Testis (tissue), 3 donors: ENCODE measurements around the gene TMEM120A. TPM values are rescaled to one million over a fixed set of nuclear protein-coding genes. Genes with fewer than 3 reads are reported as not detected.
"Not testable (repeated sequence)": the region's sequence is repeated elsewhere in the genome, so short reads cannot be mapped to it uniquely, and the experiment has no call there.

ENCODE experiments used
- DNase-seq: peaks from one replicate; pipeline ENCODE4 v3.0.0-alpha.2; 2019
- H3K27ac ChIP-seq, 2 donors: fragments of 200-600 bp; sonication (generic); one replicate each; pipeline ENCODE4 v1.5.1; 2019
- H3K27me3 ChIP-seq: fragments of 200-600 bp; sonication (generic); one replicate; pipeline ENCODE4 v1.5.1; 2019
- H3K36me3 ChIP-seq: fragments of 200-600 bp; sonication (generic); one replicate; pipeline ENCODE4 v1.5.1; 2017; ENCODE audit warnings: low read depth; ENCODE audit errors: missing control alignments
- H3K4me1 ChIP-seq: fragments of 200-600 bp; sonication (generic); one replicate; pipeline ENCODE4 v1.5.1; 2019
- H3K4me3 ChIP-seq, 2 donors: fragments of 200-600 bp; sonication (generic); one replicate each; pipeline ENCODE4 v1.5.1; 2017 to 2019
- H3K9me3 ChIP-seq: fragments of 200-600 bp; sonication (generic); one replicate; pipeline ENCODE4 v1.5.1; 2017
- CTCF ChIP-seq, 3 experiments: fragments of 450-650 bp in 2 of 3; fragments of 200-600 bp in 1 of 3; sonication (generic) in 1 of 3; IDR thresholded peaks; one replicate each; pipeline ENCODE4 v1.5.1; 2016 to 2019; ENCODE audit warnings: antibody characterized with exemption in 3 of 3, mild to moderate bottlenecking in 2 of 3, moderate library complexity in 1 of 3
- POLR2A ChIP-seq: fragments of 450-650 bp; IDR thresholded peaks from one replicate; pipeline ENCODE4 v1.6.1; 2017; ENCODE audit warnings: antibody characterized with exemption, mild to moderate bottlenecking, moderate library complexity
- WGBS, 2 donors: methylation state at CpG; one replicate each; pipeline ENCODE4 v1.1.5; 2018; 5-methylcytosine and 5-hydroxymethylcytosine counted together
- intact Hi-C: fragments of 100-400 bp; cut with DNase I; formaldehyde crosslinking; loops from one replicate; pipeline ENCODE4 v1.15.1; 2023; ENCODE audit warnings: low total_unique reads
- polyA plus RNA-seq: library from polyadenylated mRNA; stranded (reverse); fragments of 350-450 nt; fragmentation: Illumina TruSeq; extraction: RNeasy Lipid Tissue Mini Kit (QIAGEN cat#74804); gene quantifications from one replicate; pipeline ENCODE4 v1.2.3, GENCODE V29; 2014; ENCODE audit warnings: low read depth, low replicate concordance; ENCODE audit not compliant: insufficient read depth
- total RNA-seq, 2 donors: library from RNA; depleted of rRNA; stranded (reverse); fragments of >200 nt; gene quantifications; one replicate each; pipeline ENCODE4 v1.2.3, GENCODE V29; 2016

Gene TMEM120A
- total and polyA plus RNA-seq, 3 donors from 2014 or later, result 85.9 to 270 (median 150) TPM

DNA sequence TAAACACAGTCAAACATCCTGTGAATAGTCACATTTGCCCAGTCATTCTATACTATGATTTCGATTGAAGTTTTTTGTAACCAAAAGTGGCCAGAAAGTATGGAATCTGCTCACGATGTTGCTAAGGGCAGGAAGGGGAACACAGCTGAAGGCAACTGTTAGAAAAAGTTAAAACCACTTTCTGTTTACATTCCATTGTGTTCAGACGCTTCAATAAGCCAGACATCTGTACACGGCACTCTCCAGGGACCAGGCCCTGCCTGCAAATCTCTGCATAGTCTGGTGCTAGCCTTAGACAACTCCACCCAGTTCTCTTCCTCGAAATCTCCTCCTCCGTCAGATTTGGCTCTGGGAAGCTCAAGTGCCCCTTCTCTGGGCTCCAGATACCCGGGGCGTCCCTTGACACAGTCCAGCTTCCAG is 17.1 kb upstream of the TMEM120A start:
- WGBS, 2 donors, result 44 to 47% methylated on average over 8 of the region's 8 CpGs
- H3K9me3 ChIP-seq, result no peaks in the 10 kb centered on the region
- H3K36me3 ChIP-seq, result no peaks in the 10 kb centered on the region
- H3K27me3 ChIP-seq, result no peaks in the 10 kb centered on the region
- H3K4me3 ChIP-seq, result no peak overlapping the region
- DNase-seq, result peak; percentile 72
- intact Hi-C loops, result no loop called here
- TF ChIP-seq CTCF (IDR thresholded peaks at IDR 0.05) (no peak), POLR2A (no peak)
- peak overlapping the region in 1 of 2 donors; percentile 62 for H3K27ac ChIP-seq
- peaks cover 26% of the 10 kb centered on the region for H3K4me1 ChIP-seq

GRCh38 chr7:76009672-76010600 is 15.5 kb upstream of the TMEM120A start:
- Histone ChIP-seq H3K9me3 (no peaks in the 10 kb centered on the region), H3K4me3 (no peak overlapping the region), H3K36me3 (no peaks in the 10 kb centered on the region), H3K27me3 (no peaks in the 10 kb centered on the region), H3K4me1 (peaks cover 26% of the 10 kb centered on the region), H3K27ac (no peak overlapping the region)
- no peak for DNase-seq
- 69 to 76% methylated on average over 11 of the region's 11 CpGs for whole genome bisulfite sequencing, 2 donors
- TF ChIP-seq CTCF (IDR thresholded peaks at IDR 0.05), result no peak
- no peak for TF ChIP-seq POLR2A
- intact Hi-C loops, result no loop called here

DNA sequence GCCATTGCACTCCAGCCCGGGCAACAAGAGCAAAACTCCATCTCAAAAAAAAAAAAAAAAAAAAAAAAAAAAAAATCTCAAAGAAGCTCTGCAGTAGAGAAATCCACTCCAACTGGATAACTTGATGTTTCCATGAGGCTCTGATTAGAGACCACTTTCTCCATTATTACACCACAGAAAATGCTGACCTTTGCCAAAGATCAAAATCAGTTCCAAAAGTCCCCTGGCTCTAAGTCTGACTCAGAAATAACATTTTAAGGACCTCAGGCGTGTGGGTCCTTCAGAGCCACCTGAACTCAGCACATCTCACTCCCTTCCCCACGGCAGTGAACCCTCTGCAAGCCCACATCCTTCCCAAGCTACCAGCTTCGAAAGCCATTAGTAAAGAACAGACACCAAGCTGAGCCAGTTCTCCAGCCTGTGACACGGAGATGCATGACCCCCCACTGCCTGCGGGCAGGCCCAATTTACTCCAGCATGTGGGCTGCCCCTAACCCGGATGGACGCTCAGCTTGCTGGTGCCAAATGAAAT is 13.8 kb upstream of the TMEM120A start:
- no peak for DNase-seq
- H3K27me3 ChIP-seq, result no peaks in the 10 kb centered on the region
- TF ChIP-seq POLR2A (no peak), CTCF (IDR thresholded peaks at IDR 0.05) (no peak)
- no peak overlapping the region for H3K27ac ChIP-seq
- no peaks in the 10 kb centered on the region for H3K9me3 ChIP-seq
- intact Hi-C loops, result no loop called here
- no peak overlapping the region for H3K4me3 ChIP-seq
- no peaks in the 10 kb centered on the region for H3K36me3 ChIP-seq
- 71% methylated on average over 8 of the region's 8 CpGs for WGBS, 2 donors
- peaks cover 26% of the 10 kb centered on the region for H3K4me1 ChIP-seq

DNA sequence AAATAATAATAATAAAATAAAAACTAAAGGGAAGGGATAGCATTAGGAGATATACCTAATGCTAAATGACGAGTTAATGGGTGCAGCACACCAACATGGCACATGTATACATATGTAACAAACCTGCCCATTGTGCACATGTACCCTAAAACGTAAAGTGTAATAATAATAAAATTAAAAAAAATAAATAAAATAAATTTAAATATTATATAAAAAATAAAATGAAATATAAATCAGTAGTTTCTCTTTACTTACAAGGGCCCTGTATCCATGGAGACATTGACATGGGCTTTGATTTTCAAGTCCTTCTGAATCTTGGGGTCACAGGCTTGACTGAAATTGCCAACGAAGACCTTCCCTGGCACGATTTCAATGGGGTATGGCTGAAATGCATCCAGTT is 10.6 kb upstream of the TMEM120A start:
- H3K27me3 ChIP-seq, H3K9me3 ChIP-seq, H3K4me3 ChIP-seq, H3K27ac ChIP-seq, DNase-seq, H3K4me1 ChIP-seq, H3K36me3 ChIP-seq, intact Hi-C loops: not testable (repeated sequence)
- 75 to 96% methylated on average over 4 of the region's 4 CpGs for WGBS, 2 donors

- Histone ChIP-seq H3K36me3 (no peaks in the 10 kb centered on the region), H3K4me3 (no peak overlapping the region), H3K9me3 (no peaks in the 10 kb centered on the region), H3K27me3 (no peaks in the 10 kb centered on the region), H3K4me1 (no peaks in the 10 kb centered on the region), H3K27ac (no peak overlapping the region)
- intact Hi-C loops, result no loop called here
- 96 to 99% methylated on average over 6 to 10 of the region's 10 CpGs for WGBS, 2 donors
- TF ChIP-seq POLR2A (no peak), CTCF (IDR thresholded peaks at IDR 0.05) (no peak)
- no peak for DNase-seq
Measured at GRCh38 chr7:76003351-76003750, 9.0 kb upstream of the TMEM120A start.
